Retinal pigment epithelial cell (primary cell): ENCODE results near the gene UBXN7.
"Not testable (repeated sequence)": the region's sequence is repeated elsewhere in the genome, so short reads cannot be mapped to it uniquely, and the experiment has no call there.

ENCODE experiments used
- DNase-seq: peaks from one replicate; pipeline ENCODE4 v3.0.0-alpha.2; 2010; ENCODE audit warnings: low read depth
- H3K4me3 ChIP-seq: 2 replicates; pipeline ENCODE4 v1.5.1; 2011; ENCODE audit warnings: mild to moderate bottlenecking, low read length, control low read depth, moderate library complexity
- TF ChIP-seq, protein P1 (sequence below): conservative IDR thresholded peaks from 2 replicates; pipeline ENCODE4 v1.5.1; 2011; ENCODE audit warnings: low read depth, low read length, control low read depth, inconsistent platforms

UBXN7 gene

DNA sequence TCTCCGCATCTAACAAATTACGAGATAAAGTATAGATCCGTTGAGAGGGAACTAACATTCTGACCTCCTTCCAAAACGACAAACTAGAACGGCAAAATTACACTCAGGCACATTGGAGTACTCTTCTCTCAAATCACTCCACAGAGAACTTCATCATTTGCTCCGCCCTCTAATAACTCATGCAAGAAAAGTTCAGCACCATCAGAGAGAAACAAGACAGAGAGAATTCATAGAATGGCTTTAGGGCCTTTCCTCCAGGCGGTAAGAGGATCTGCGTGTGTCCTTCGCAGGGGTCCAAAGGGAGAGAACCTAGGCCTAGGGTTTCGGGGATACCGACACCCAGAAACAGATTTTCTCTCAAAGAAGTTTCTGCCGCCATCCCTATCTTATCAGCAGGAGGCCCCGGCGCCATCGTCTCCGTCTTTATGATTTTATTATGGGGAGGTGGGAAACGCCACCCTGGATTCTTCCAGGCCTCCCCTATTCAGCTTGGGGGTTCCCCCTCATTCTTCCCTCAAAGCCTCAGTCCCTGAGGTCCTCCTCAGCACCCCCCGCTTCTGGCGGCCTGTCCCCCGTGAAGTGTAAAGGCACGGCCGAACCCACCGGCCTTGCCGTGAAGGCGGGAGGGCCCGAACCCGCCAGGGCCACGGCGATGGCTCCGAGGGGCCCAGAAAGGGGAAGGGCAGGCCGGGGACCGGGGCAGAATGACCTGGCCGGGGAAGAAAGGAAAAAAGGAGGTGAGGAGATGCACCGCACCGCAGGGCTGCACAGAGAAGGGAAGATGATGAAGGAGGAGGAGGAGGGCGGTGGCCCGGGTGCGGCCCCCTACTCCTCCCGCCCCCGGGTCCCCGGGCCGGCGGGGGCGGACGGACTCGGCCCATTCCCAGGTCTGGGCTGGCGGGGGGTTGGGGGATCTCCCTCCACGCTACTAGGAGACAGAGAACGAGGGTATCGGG lies 768 bp downstream of the UBXN7 start:
- DNase-seq = no peak

DNA sequence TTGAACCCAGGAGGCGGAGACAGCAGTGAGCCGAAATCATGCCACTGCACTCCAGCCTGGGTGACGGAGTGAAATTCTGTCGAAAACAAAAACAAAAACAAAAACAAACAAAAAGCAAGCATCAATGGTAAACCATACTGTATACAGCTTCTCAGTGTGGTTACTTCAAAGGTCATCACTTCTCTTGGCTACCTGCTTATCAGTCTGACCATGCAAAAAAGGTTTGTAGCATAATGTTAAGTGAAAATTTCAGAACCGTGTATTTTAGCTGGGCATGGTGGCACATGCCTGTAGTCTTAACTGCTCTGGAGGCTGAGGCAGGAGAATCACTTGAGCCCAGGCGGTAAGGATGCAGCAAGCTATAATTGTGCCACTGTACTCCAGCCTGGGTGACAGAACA lies 4.2 kb downstream of the UBXN7 start:
- TF ChIP-seq, protein P1, sequence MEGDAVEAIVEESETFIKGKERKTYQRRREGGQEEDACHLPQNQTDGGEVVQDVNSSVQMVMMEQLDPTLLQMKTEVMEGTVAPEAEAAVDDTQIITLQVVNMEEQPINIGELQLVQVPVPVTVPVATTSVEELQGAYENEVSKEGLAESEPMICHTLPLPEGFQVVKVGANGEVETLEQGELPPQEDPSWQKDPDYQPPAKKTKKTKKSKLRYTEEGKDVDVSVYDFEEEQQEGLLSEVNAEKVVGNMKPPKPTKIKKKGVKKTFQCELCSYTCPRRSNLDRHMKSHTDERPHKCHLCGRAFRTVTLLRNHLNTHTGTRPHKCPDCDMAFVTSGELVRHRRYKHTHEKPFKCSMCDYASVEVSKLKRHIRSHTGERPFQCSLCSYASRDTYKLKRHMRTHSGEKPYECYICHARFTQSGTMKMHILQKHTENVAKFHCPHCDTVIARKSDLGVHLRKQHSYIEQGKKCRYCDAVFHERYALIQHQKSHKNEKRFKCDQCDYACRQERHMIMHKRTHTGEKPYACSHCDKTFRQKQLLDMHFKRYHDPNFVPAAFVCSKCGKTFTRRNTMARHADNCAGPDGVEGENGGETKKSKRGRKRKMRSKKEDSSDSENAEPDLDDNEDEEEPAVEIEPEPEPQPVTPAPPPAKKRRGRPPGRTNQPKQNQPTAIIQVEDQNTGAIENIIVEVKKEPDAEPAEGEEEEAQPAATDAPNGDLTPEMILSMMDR = no peak
- DNase-seq = no peak

More for the DNA sequence above, 768 bp downstream of the UBXN7 start:
- TF ChIP-seq, protein P1 = no peak
- H3K4me3 ChIP-seq = peak overlapping the region; percentile 96

DNA sequence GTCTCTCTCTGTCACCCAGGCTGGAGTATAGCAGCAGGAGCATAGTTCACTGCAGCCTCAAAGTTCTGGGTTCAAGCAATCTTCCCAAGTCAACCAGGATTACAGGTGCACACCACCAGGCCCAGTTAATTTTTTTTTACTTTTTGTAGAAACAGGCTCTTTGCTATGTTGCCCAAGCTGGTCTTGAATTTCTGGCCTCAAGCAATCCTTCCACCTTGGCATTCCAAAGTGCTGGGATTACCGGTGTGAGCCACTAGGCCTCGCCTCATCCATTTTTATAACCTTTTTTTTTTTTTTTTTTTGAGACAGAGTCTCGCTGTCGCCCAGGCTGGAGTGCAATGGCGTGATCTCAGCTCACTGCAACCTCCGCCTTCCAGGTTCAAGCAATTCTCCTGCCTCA lies 7.8 kb downstream of the UBXN7 start:
- not testable (repeated sequence) for DNase-seq, H3K4me3 ChIP-seq

More for the DNA sequence above, 4.2 kb downstream of the UBXN7 start:
- H3K4me3 ChIP-seq = no peak overlapping the region

DNA sequence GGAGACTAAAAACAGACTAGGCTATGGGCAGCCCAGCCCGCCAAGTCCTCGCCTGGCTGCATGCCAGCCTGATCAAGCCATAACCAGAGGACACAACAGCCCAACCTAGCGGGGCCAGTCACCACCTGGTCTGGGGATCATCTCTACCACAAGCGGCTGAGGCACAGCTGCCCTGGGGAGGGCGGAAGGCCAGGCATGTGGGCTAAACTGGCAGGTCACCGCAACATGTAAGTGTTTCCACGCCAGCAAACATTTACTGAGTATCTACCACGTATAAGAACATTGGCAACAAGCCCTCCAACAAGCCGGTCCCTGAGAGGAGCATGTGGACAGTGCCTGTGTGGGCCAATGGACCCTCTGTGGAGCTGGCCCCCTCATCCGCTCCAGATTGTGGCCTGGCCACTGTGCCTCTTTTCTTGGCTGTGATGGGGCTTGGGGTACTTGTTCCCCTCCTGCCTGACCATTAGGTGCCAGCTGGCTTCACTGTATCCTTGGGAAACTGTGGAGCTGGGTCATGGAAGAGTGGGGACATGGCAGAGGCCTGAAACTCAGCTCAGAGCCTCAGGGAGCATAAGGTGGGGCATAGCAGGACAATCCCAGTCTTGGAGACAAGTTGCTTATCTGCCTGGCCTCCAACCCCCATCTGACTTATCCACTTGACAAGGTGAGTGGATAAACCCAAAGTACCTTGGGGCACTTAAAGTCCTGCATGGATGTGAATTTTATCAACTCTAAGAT lies 9.0 kb downstream of the UBXN7 start:
- no peak overlapping the region for H3K4me3 ChIP-seq
- no peak for DNase-seq
- TF ChIP-seq, protein P1 = no peak

DNA sequence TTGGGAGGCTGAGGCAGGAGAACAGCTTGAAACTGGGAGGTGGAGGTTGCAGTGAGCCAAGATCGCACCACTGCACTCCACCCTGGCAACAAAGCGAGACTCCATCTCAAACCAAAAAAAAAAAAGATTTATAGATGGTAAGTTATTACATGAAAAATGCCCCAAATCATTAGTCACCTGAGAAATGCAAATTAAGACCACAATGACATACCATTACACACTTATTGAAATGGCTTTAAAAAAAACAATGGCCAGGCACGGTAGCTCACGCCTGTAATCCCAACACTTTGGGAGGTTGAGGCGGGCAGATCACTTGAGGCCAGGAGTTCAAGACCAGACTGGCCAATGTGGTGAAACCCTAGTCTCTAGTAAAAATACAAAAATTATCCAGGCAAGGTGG lies 10.6 kb downstream of the UBXN7 start:
- not testable (repeated sequence) for H3K4me3 ChIP-seq, DNase-seq

DNA sequence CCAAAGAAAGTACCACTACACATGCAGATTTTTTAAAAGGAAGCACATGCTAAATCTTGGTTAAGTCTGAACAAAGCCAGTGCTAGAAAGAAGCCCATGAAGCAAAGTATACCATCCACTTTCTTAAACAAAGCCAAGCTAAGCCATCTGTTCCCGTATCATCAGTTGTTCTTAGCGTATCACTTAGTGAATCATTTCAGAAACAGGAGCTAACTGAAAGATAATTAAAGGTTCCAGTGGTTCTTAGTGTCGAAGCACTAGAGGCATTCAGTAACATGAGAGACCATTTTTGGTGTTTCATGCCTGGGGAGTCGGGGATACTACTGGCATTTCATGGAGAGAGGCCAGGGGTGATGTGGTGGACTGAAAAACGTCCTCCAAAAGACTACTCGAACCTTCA lies 12.8 kb downstream of the UBXN7 start:
- no peak for DNase-seq
- H3K4me3 ChIP-seq = no peak overlapping the region
- TF ChIP-seq, protein P1 = no peak

DNA sequence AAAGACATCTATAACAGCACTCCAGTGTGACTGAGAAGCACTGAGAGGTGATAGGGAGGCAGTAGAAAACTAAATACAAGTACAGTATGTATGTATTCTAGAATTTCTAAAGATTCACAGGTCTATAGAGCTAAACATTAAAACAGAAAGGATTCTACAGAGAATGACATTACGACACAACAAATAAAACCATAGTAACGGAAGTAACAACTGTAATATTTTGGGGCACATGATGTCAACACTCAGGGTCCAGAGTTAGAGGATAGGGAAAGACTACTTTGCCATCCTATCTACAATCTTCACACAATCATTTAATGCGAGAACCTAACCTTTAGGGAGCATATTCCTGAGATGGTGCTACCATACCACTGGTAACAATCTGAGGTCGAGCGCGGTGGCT lies 13.6 kb downstream of the UBXN7 start:
- TF ChIP-seq, protein P1 = no peak
- no peak overlapping the region for H3K4me3 ChIP-seq
- DNase-seq = no peak

DNA sequence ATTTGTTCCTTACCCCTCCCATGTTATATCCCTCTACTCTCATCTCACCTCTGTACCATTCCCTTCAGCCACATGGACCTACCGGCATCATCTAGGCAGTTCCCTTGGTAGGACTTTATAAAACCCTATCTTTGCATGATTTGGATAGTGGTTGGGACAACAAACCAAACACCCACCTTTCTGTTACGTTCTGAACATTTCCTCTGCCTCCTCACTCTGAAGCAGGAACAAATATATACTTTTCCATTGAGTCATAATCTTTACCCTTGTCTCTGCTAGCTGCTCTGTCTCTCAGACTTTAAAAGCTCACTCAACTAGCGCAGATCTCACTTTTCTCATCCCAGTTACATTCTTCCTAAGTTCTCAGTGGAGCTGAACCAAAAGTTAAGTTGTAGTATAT lies 17.8 kb downstream of the UBXN7 start:
- TF ChIP-seq, protein P1 = no peak
- no peak for DNase-seq
- H3K4me3 ChIP-seq = no peak overlapping the region
